DOHH2 (cell line): ENCODE measurements around the gene NUMB.

Experiments
- H3F3A ChIP-seq: fragments of 200-600 bp; sonication (generic), shearing (Covaris generic); 2 replicates; pipeline ENCODE4 v1.6.0; 2016; ENCODE audit warnings: antibody characterized with exemption, mild to moderate bottlenecking; ENCODE audit not compliant: control insufficient read depth, insufficient read depth
- H3K27ac ChIP-seq: fragments of 200-600 bp; sonication (generic); 2 replicates; pipeline ENCODE4 v1.5.1; 2014; ENCODE audit warnings: low read depth, mild to moderate bottlenecking, low read length, moderate library complexity
- H3K27me3 ChIP-seq: fragments of 200-600 bp; sonication (generic); 2 replicates; pipeline ENCODE4 v1.6.1; 2014; ENCODE audit warnings: mild to moderate bottlenecking, low read length, mixed read lengths; ENCODE audit not compliant: control insufficient read depth
- H3K36me3 ChIP-seq: fragments of 200-600 bp; sonication (generic); 2 replicates; pipeline ENCODE4 v1.6.1; 2014; ENCODE audit warnings: mild to moderate bottlenecking, low read length, moderate library complexity, mixed read lengths; ENCODE audit not compliant: control insufficient read depth
- H3K4me1 ChIP-seq: fragments of 200-600 bp; sonication (generic); 2 replicates; pipeline ENCODE4 v1.6.1; 2014; ENCODE audit warnings: mild to moderate bottlenecking, low read length, mixed read lengths; ENCODE audit not compliant: control insufficient read depth
- H3K4me2 ChIP-seq: fragments of 200-600 bp; sonication (generic); 2 replicates; pipeline ENCODE4 v1.6.0; 2014; ENCODE audit warnings: mild to moderate bottlenecking, low read length, moderate library complexity
- H3K4me3 ChIP-seq: fragments of 200-600 bp; sonication (generic); 2 replicates; pipeline ENCODE4 v1.5.1; 2014; ENCODE audit warnings: mild to moderate bottlenecking, low read length, mixed read lengths
- H3K79me2 ChIP-seq: fragments of 200-600 bp; sonication (generic); 2 replicates; pipeline ENCODE4 v1.6.1; 2014; ENCODE audit warnings: mild to moderate bottlenecking, low read length, mixed read lengths; ENCODE audit not compliant: control insufficient read depth
- H3K9me2 ChIP-seq: fragments of 200-600 bp; sonication (generic); replicated peaks from 2 replicates; pipeline ENCODE4 v1.6.1; 2014; ENCODE audit warnings: mild to moderate bottlenecking, low read length, mixed read lengths; ENCODE audit not compliant: control insufficient read depth
- H3K9me3 ChIP-seq: fragments of 200-600 bp; sonication (generic); 2 replicates; pipeline ENCODE4 v1.6.1; 2014; ENCODE audit warnings: antibody characterized with exemption, low read length, mixed read lengths; ENCODE audit not compliant: control insufficient read depth, insufficient read depth
- H4K20me1 ChIP-seq: fragments of 200-600 bp; sonication (generic); 2 replicates; pipeline ENCODE4 v1.6.0; 2014; ENCODE audit warnings: low read depth, mild to moderate bottlenecking, antibody characterized with exemption, low read length, moderate library complexity; ENCODE audit not compliant: control insufficient read depth, insufficient read depth
- CTCF ChIP-seq: fragments of 200-600 bp; sonication (generic); IDR thresholded peaks from one replicate; pipeline ENCODE4 v1.5.1; 2014; ENCODE audit warnings: antibody characterized with exemption, mild to moderate bottlenecking, low read depth, low read length; ENCODE audit not compliant: poor library complexity, severe bottlenecking
- EZH2phosphoT487 ChIP-seq: fragments of 200-600 bp; sonication (generic); IDR thresholded peaks from 2 replicates; pipeline ENCODE4 v1.6.1; 2017; ENCODE audit warnings: borderline replicate concordance, mild to moderate bottlenecking, antibody characterized with exemption, low read length, moderate library complexity, mixed read lengths

The NUMB gene

DNA sequence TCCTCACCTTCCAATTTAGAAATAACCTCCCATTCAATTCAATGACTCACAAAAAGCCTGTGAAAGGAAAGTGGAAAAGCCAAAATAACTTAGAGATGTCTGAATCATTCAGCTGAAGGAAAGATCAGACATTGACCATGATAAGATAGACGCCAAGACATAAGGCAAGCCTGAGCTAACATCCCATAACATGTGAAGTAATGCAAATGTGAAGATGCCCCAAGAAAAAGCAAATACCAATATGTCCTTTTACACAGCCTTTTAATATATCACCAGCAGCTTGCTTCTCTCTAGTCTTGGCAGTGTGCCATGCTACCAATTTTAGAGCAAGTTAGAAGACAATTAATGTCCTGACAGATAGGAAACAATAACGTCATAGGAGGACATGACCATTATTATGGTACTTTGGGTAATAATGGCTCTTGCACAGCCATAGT, 2.4 kb upstream of the NUMB start:
- peaks cover 83% of the 10 kb centered on the region for H3K4me1 ChIP-seq
- H3K79me2 ChIP-seq = peaks cover 27% of the 10 kb centered on the region
- peak overlapping the region; percentile 34 for H3K4me3 ChIP-seq
- H3F3A ChIP-seq = peaks cover 32% of the 10 kb centered on the region
- no peaks in the 10 kb centered on the region for H4K20me1 ChIP-seq
- H3K36me3 ChIP-seq = peaks cover 7% of the 10 kb centered on the region; the same call in 1 of the 2 replicates
- no peaks in the 10 kb centered on the region for H3K27me3 ChIP-seq
- H3K9me3 ChIP-seq = no peaks in the 10 kb centered on the region
- TF ChIP-seq CTCF = no peak
- no peaks in the 10 kb centered on the region for H3K9me2 ChIP-seq
- H3K27ac ChIP-seq = peak overlapping the region; percentile 99
- H3K4me2 ChIP-seq = peak overlapping the region; percentile 88

- Histone ChIP-seq H3K4me3 (no peak overlapping the region; the same call in 1 of the 2 replicates), H3F3A (peaks cover 36% of the 10 kb centered on the region), H3K27me3 (no peaks in the 10 kb centered on the region), H4K20me1 (no peaks in the 10 kb centered on the region), H3K4me1 (peaks cover 83% of the 10 kb centered on the region), H3K79me2 (peaks cover 34% of the 10 kb centered on the region), H3K9me3 (no peaks in the 10 kb centered on the region), H3K27ac (peak overlapping the region; percentile 99), H3K36me3 (peaks cover 9% of the 10 kb centered on the region; the same call in 1 of the 2 replicates), H3K9me2 (no peaks in the 10 kb centered on the region), H3K4me2 (peak overlapping the region; percentile 88)
- TF ChIP-seq CTCF = no peak
- no peak for TF ChIP-seq EZH2phosphoT487
Measured at GRCh38 chr14:73459959-73460358, 1.6 kb upstream of the NUMB start.

DNA sequence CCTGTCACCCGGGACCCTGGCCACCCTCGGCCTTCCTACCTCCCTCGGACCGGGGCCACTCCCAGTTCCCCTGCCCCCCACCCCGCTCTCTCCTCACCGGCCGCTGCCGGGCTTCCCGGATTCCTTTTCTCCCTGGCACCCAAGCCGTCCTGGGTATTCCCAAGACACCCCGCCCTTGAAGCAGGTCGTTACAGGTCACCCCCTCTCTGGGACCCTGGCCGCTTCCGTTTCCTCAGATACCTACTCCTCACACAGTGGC, 493 bp downstream of the NUMB start:
- no peak for TF ChIP-seq CTCF
- no peak for TF ChIP-seq EZH2phosphoT487
- Histone ChIP-seq H3K27ac (peak overlapping the region; percentile 76), H3K4me3 (peak overlapping the region; percentile 91), H3K79me2 (peaks cover 55% of the 10 kb centered on the region), H3K27me3 (no peaks in the 10 kb centered on the region), H3K9me2 (no peaks in the 10 kb centered on the region), H3K36me3 (peaks cover 9% of the 10 kb centered on the region; the same call in 1 of the 2 replicates), H3K4me1 (peaks cover 81% of the 10 kb centered on the region), H3F3A (peaks cover 28% of the 10 kb centered on the region), H3K4me2 (peak overlapping the region; percentile 85), H4K20me1 (no peaks in the 10 kb centered on the region), H3K9me3 (no peaks in the 10 kb centered on the region)
